HG02610 (cell line): ENCODE data around the gene SFXN4.

Experiments
- ATAC-seq: cut with Tn5 transposase; IDR thresholded peaks from one replicate; pipeline ENCODE4 v1.9.1; 2021; ENCODE audit warnings: mild to moderate bottlenecking, moderate library complexity; ENCODE audit not compliant: unreplicated experiment

SFXN4 gene, protein sequence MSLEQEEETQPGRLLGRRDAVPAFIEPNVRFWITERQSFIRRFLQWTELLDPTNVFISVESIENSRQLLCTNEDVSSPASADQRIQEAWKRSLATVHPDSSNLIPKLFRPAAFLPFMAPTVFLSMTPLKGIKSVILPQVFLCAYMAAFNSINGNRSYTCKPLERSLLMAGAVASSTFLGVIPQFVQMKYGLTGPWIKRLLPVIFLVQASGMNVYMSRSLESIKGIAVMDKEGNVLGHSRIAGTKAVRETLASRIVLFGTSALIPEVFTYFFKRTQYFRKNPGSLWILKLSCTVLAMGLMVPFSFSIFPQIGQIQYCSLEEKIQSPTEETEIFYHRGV

DNA sequence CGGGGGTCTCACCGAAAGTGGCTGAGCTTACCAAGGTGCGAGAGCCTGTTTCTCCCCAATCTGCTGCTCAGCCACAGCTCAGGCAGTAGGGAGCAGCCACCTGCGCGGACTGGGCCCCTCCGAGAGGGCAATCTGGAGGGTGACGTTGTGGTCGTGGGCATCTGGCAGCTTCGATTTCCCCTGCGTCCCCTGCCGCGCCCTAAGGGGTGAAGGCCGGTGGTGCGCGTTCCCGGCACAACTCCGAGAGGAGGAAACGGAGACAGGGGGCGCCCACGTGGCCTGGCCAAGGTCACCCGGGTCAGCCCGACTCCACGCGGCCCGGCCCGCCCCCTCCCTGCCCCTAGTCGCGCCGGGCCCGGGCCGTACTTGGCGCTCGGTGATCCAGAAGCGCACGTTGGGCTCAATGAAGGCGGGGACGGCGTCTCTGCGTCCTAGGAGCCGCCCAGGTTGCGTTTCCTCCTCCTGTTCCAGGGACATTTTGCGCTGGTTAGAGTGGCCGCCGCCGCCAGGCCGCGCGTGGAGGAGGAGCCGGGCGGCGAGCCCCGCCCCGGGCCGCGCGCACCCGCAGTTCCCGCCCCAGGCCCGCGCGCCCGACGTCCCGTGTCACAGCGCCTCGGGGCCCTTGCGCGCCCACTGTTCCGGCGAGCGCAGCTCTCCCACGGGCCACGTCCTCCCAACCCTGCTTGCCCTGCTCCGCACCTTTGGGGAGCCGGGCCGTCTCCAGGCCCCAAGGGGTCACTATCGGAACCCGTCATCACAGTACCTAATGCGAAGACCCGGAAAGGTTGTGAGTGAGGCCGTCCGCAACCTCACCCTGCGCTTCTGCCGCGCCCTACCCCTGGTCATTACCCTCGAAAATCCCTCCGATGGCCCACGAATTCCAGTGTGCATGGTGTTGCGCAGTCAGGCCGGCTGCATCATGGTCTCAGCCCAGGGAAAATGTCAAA, at the start of gene SFXN4:
TSS of gene SFXN4 (minus strand) at position 544 of the 947 bp plus-strand sequence. CDS start at position 477, 67 bp downstream.
- peak; percentile 92 for ATAC-seq

DNA sequence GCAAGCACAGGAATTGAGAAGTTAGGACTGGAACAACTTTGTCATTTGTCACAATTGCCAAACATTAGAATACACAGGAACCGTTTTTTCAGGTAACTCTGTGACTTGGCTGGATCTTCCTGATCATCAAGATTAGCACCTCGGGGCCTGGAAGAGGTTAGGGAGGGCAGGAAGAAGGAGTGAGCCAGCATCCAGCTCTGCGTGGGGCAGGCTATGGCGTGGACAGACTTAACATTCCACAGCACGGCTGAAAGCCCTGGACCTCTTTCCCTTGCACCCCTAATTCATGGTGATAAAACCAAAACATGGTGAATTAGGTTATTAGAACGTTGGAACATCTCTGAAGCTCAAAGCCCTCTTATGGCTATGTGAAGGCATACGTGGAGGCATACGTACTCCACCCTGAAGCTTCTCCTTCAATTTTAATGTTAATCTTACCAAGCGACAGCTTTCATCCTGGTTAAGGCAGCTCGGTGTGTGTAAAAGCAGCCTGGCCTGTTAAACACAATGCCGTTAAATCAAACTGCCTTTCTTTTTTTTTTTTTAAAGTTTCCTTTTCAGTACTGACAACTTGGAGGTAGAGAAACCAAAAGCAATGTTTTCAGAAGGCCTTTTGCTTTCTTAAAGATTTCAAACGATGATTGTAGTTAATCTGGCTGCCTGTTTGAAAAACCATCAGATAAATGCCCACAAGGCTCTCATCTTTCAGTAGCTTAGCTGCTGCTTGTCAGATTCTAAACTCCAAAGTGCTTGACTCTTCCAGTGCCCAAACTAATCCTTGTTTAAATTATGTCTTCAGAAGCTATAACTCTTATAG, 46.3 kb upstream of the SFXN4 start:
- ATAC-seq = no peak

DNA sequence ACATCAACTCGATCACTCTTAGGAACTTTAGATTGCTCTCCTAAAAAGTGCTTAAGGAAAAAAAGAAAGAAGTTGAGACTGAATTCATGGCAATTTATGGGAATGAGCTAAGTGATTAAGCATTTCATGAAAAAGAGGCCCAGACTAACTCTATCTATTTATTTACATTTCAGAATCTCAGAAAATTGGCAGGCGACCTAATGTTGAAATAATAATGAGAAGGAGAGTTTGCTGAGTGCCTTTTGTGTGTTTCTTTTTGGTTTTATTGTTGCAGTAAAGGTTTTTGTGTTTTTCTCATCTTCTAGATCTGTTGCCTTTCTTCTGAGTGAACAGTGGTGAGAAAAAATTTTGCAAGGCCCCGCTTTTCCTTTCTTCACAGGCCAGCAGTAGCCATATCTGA, 45.7 kb upstream of the SFXN4 start:
- no peak for ATAC-seq

DNA sequence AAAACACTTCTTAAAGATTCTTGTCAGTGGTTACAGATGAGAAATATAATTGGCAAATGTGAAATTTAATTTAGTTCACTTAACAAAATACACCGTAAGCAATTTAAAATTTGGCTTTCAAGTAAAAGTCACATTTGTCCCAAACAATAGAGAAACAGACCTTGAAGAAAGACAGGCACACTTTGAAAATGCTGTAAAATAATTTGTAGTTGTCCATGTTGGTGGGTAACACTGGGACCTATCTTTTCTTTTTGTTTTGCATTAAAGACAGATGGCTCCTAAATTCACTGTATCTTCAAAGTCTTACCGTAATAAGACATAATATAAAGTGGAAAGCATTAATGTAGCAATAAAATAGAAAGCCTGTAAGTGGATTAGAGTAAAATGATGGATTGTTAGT, 45.1 kb upstream of the SFXN4 start:
- ATAC-seq = no peak

DNA sequence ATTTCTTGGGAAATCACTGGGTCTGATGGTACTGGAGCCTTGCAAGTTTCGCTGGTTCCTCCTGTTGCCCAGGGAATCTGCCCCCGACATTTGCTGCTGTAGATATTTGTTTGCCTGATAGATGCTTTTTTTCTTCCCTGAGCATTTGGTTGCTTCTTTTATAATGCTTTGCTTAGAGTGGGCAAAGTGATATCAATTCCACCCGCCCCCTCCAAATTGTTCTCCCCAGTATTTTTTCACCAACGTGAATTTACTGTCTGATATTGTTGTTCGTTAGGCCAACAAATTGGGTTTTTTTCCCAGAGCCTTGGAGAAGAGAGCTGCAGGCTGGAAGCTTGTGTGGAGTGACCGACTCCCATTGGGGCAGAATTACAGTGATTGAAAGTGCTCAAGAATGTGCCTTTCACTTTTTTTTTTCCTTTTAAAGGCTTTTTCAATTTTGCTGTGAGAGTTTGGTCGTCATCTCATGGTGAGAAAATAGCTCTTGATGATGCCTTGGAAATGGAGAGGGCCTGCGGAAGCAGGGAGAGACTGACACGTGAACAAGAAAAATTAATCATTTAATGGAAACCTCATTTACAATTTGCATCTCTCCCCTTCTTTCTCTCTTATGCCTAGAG, 44.3 kb upstream of the SFXN4 start:
- no peak for ATAC-seq

DNA sequence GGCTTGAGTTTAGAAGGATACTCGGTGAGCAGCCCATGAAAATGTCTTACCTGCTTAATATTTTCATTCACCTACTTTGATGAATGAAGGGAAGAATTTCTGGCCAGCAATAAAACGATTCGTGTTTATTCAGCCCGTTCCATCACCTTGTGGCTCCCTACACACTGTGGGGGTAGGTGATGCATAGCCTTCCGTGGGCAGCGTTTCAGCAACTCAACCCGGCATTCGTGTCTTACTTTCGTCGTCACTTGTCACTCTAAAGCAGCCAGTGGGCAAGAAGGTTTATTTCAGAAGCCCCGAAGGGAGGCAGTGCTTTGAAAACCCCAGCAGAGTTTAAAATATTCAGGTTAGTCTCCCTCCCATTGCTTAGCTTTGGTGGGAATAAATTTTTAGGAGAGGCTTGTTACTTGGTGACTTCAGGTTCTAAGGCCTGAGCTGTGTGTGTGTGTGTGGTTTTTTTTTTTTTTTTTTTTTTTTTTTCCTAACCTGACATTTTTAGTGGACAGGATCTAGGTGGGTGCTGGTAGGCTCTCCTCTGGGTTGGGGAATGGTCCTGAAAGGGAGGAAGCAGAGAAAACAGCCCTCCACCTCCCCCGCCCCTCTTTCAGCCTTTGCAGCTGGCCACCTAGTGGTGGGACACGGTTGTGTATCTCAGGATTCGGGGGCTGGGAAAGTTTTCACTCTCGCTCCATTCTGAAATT, 43.7 kb upstream of the SFXN4 start:
- no peak for ATAC-seq

DNA sequence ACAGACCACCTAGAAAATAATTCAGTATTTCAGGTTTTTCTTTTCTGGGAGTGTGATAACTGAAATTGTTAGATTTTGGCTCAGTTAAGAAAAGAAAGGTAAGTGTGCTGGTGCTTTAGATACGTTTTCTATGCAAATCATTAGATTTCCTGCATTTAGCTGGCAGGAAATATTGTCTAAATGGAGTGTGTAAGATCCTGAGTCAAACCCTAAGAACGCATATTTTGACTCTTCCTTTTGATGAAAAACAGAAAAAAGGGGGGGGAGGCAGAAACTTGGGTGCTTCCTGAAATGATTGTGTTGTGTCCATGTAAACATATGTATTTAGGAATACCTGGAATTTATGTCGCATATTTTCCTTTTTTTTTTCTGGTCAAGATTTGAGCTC, 43.0 kb upstream of the SFXN4 start:
- no peak for ATAC-seq

DNA sequence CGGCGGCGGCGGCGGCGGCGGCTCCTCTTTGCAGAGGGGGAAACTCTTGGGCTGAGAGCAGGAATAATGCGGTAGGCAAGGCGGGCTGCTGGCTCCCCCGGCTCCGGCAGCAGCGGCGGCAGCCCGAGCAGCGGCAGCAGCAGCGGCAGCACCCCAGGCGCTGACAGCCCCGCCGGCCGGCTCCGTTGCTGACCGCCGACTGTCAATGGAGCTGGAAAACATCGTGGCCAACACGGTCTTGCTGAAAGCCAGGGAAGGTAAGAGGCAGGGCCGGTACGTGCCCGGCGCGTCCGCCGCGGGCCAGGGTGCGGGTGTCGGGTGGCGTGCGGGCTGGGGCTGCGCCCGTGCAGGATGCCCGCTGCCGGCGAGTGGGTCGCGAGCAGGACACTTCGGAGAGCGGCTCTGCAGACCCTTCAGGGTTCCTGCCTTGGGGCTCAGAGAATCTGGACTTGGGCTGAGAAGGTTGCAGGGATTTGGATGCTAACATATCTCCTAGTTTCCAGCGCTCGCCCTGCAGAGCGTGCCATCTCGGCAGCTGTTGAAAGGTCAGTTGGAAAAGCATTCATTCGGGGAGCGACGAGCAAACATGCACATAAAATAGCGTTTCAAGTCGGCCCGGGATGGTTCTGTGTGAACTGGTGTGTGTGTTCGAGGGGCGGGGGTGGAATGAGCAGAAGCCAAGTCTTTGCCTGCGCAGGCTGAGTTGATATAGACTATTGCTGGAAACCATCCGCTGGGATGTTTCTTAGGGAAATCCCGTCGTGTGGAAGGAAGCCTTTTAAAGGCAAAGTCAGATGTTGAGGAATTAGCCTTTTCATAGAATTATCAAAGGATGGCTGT, 42.4 kb upstream of the SFXN4 start:
- no peak for ATAC-seq

DNA sequence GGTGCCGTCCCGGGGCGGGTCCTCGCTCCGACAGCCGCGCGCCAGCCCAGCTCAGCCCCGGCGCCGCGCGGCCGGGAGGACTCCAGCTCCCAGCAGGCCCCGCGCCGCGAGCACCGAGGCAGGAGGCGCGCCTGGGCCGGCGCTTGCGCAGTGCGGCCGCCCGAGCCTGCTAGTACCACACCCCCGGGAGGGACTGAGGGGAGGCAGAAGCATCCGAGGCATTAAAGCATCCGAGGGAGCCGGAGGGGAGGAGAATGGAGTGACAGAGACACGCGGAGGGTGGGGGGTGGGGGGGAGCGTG, 41.8 kb upstream of the SFXN4 start, which contains the start of gene GRK5:
TSS of gene GRK5 (plus strand) at position 206 of the 301 bp plus-strand sequence. CDS start 347 bp downstream, outside the sequence.
- ATAC-seq = peak; percentile 75

DNA sequence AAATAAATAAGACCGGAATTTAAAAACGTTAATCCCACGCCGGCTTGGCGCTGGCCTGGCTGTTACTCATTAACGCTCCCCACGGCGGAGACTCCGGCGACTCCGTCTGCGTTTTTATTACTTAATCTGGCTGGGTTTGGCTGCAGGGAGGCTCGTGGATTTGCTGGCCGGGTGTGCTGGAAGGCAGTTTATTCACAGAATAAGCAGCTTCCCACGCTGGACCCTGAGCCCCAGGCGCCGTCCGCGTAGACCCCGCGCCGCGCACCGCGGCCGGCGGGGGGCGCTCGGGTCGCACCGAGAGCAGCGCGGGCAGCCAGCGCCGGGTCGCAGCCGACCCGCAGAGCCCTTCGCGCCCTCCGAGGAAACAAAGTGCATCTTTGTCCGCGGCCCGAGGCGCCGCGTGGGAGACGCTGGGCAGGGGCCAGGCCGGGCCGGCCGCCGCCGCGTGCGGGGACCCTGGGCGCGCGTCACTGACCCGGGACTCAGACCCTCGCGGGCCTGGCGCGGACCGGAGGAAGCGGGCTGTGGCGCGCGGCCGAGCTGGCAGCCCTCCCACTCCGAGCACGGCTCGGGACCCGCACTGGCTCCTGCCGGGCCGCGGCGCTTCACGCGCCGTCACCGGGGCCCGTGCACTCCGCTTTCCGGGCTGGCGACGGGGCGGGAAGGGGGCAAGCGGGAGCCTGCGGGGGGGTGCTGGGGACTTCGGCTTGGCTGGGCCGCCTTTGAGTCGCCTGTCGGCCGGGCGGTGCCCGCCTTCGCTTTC, 41.3 kb upstream of the SFXN4 start:
- peak; percentile 50 for ATAC-seq

DNA sequence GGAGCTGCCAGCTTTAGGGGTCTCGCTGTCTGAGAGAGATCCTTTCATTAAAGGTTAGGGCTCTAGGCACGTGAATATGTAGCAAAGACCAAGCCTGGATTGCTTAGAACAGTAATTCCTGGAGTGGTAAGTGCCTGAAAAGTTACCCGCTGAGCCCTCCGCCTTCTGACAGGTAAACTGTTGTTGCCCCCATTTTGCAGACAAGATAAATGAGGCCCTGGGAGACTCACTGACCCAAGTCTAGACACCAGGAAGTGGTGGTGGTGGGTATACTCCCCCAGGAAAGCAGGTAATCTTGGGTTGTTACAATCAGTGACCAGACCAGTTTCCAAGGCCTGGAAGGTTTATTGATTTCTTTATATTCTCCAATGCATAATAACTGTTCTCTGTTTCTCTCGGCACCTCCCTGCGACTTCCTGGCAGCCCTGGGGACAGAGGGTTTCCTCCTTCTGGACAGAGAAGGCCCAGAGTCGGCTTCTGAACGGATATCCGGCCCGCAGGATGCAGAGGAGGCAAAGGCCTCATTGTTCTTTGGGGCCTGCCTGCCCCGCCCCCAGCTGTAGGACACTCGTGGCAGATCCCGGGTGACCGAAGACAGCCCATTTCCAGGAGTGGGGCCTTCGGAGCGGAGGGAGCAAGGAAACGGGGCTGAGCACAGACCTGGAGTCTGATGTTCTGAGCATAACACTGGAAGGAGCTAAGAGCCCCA, 40.5 kb upstream of the SFXN4 start:
- peak; percentile 23 for ATAC-seq

DNA sequence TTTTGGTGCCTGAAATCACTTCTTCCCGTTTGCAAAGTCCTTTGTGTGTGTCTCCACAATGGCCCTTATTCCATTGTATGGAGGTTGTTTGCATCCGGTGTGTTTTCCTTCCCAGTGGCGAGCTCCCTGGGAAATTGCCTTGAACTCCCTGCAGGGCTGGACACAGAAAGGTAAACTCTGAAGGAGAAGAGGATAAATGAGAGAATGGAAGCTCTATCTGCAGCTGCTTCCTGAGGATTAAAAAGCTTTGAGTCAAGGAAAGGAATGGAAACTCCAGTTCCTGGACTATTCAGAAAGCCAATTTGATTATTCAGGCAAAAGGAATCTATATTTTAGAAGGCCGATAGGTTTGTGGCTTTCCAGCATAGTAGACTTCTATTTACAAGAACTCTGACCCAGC, 37.5 kb upstream of the SFXN4 start:
- ATAC-seq = no peak

DNA sequence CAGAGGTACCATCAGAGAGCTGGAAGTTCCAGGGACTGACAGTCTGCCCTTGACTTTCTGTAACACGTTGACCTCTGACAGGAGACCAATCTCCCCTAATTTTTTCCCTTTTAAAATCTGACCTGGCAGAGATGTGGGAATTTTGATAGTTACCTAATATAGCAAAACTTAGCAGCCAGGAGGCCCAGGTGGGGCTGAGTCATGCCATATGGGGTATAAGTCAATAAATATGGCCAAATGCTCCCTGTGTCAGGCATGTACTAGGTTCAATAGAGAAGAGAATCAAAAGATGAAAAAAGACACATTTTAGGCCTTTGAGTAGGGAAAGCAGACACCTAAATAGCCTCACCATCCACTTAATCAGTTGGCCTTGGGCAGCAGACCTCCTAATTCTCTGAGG, 35.7 kb upstream of the SFXN4 start:
- no peak for ATAC-seq

DNA sequence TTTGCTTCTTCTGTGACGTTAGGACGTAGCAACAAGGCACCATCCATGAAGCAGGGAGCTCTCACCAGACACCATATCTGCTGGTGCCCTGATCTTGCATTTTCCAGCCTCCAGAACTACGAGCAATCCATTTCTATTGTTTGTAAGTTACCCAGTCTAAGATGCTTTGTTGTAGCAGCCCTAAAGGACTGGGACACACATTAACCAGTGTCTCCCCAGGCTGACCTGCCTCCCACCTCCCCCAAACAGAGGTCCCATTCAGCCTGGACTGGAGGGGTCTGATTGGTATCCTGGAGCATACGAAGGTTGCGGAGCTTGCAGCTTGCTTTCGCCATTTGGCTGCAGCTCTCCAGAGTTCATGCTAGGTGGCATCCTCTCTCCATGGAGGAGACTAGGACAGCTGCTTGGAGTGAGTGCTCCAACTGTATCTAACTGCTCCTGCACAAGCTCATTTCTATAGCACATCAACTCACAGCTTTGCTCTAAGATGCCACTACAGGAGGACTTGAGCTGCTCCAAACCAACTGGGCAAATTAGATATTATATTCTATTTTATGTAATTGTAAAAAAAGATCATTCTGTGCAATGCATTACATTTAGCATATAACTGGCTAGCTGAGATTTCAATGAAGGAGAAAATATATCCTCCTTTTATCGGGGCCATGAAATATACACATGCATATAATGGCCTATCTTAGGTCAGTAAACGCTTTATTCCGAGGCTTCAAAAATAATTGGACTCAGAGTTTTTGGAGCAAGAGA, 33.9 kb upstream of the SFXN4 start:
- ATAC-seq = peak; percentile 65

DNA sequence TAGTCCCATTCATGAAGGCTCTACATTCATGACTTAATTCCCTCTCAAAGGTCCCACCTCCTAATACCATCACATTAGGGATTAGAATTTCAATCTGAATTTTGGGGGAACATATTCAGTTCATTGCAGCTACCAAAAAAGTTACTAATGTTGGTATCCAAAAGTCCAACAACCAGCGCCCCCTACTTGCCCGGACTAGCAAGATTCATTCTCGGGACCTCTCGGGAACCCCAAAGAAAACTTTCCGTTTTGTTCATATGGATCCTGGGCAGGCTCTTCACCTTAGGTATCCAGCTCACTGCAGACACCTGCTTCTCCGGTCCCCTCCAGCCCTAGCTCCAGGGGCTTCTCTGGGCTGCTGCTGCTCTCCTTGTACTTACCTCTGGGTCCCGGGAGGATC, 32.9 kb upstream of the SFXN4 start:
- ATAC-seq = no peak

DNA sequence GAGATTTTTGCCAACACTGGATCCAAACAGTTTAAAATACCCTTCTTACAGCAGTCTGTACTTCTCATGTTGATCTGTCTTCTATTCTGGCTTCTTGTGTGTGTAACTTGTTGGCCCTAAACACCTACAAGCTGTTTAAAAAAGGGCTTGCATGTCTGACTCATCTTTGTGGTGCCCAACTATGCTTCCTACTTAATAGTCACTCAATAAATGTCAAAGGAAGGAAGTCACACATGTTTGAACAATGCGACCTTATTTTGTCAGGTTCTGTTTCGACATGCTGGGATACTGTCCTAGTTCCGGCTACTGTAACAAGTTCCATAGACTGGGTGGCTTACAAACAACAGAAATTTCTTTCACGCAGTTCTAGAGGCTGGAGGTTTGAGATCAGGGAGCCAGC, 32.4 kb upstream of the SFXN4 start:
- ATAC-seq = no peak

DNA sequence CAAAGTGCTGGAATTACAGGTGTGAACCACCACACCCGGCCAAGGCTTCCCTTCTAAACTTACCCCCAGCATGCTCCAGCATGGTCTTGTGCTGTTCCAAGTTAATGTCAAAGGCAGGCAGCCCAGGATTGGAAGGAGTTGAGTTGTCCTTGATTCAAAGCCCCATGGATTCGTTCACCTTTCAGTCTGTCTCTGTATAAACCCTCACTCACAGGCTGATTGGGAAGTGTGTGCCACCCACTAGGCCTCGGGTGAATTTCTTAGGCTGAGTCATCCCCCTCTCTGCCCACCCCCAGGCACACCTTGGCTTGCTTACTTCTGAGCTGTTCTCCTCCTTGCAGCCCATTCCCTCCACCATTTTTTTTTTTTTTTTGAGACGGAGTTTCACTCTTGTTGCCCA, 26.4 kb upstream of the SFXN4 start:
- no peak for ATAC-seq
